HepG2 (cell line): ENCODE measurements around the gene XCR1. TPM values are rescaled to one million over a fixed set of nuclear protein-coding genes. Genes with fewer than 3 reads are reported as not detected.

Experiments used
- ATAC-seq: fragments of 200-7000 bp; cut with Tn5 transposase; 3 replicates; pipeline ENCODE4 v1.9.1; 2020; ENCODE audit warnings: mild to moderate bottlenecking, moderate library complexity
- BruUV-seq: library from RNA; stranded (reverse); fragments of 400-500 nt; replicated peaks from 2 replicates; lab custom pipeline; 2021; lab: Mats Ljungman, UMichigan
- CTCF ChIA-PET: fragments of 300-600 bp; formaldehyde crosslinking; extraction: SDS; loops from one replicate; lab custom pipeline; 2021; ENCODE audit warnings: low total read pairs, inconsistent platforms, low intra/inter-chr PET ratio; lab: Yijun Ruan, JAX
- POLR2A ChIA-PET: fragments of 350-600 bp; sonication (Branson Sonifier 250); formaldehyde crosslinking; loops from one replicate; lab custom pipeline; 2020; ENCODE audit warnings: antibody characterized with exemption, inconsistent platforms; lab: Yijun Ruan, JAX
- DNase-seq: peaks from one replicate; pipeline ENCODE4 v3.0.0-alpha.2; 2015; ENCODE audit warnings: low spot score
- FAIRE-seq: peaks from 3 replicates; lab custom pipeline; 2011; peaks lifted over from hg19 to GRCh38; lab: Jason Lieb, UNC
- H2AFZ ChIP-seq: one replicate; pipeline ENCODE4 v1.6.1; 2011; ENCODE audit warnings: low read length, inconsistent platforms
- H3K27ac ChIP-seq: fragments of 300-600 bp; 3 replicates; pipeline ENCODE4 v1.8.0; 2011; ENCODE audit warnings: mixed run types, mild to moderate bottlenecking, mixed read lengths, low read length, inconsistent platforms; ENCODE audit not compliant: insufficient read depth; ENCODE audit errors: extremely low read length
- H3K27me3 ChIP-seq, 2 experiments: fragments of 200-600 bp in 1 of 2; 2 replicates in 1 of 2; 3 replicates in 1 of 2; pipeline versions ENCODE4 v1.6.0 to v1.8.0; 2011; ENCODE audit warnings: low read length in 2 of 2, mild to moderate bottlenecking in 2 of 2, moderate library complexity in 2 of 2, inconsistent platforms in 1 of 2; ENCODE audit not compliant: insufficient read depth in 2 of 2, control insufficient read depth in 1 of 2
- H3K36me3 ChIP-seq, 2 experiments: fragments of 200-600 bp in 1 of 2; replicated peaks in 1 of 2; 2 replicates in 1 of 2; 3 replicates in 1 of 2; pipeline versions ENCODE4 v1.5.1 to v1.8.0; 2011; ENCODE audit warnings: low read length in 2 of 2, inconsistent platforms in 1 of 2; ENCODE audit not compliant: insufficient read depth in 2 of 2, control insufficient read depth in 1 of 2
- H3K4me1 ChIP-seq: 2 replicates; pipeline ENCODE4 v1.5.1; 2012; ENCODE audit warnings: low read length, inconsistent platforms; ENCODE audit not compliant: insufficient read depth
- H3K4me2 ChIP-seq: 2 replicates; pipeline ENCODE4 v1.6.0; 2011; ENCODE audit warnings: low read depth, low read length, inconsistent platforms
- H3K4me3 ChIP-seq, 3 experiments: fragments of 200-600 bp in 1 of 3; sonication (generic), shearing (Covaris generic) in 1 of 3; replicated peaks in 1 of 3; 2 replicates each; pipeline ENCODE4 v1.5.1; 2011 to 2016; ENCODE audit warnings: low read length in 3 of 3, inconsistent platforms in 2 of 3, low read depth in 2 of 3, mild to moderate bottlenecking in 2 of 3, control low read depth in 1 of 3, mixed read lengths in 1 of 3; ENCODE audit not compliant: insufficient read depth in 1 of 3
- H3K79me2 ChIP-seq: one replicate; pipeline ENCODE4 v1.6.1; 2011; ENCODE audit warnings: low read length, inconsistent platforms; ENCODE audit not compliant: insufficient read depth
- H3K9ac ChIP-seq: 2 replicates; pipeline ENCODE4 v1.6.0; 2011; ENCODE audit warnings: mild to moderate bottlenecking, low read depth, low read length, inconsistent platforms; ENCODE audit not compliant: insufficient read depth
- H3K9me3 ChIP-seq: 2 replicates; pipeline ENCODE4 v1.5.1; 2012; ENCODE audit warnings: mild to moderate bottlenecking, low read length
- H4K20me1 ChIP-seq: 2 replicates; pipeline ENCODE4 v1.6.0; 2011; ENCODE audit warnings: inconsistent platforms, mild to moderate bottlenecking, low read length, moderate library complexity; ENCODE audit not compliant: insufficient read depth
- KLF13 ChIP-seq: sonication (generic); formaldehyde crosslinking; IDR thresholded peaks from 2 replicates; pipeline ENCODE4 v1.4.0; 2020; ENCODE audit warnings: mild to moderate bottlenecking, missing genetic modification reagents
- LBX2 ChIP-seq: sonication (generic); formaldehyde crosslinking; IDR thresholded peaks from 2 replicates; pipeline ENCODE4 v1.5.0; 2020; ENCODE audit warnings: missing genetic modification reagents, mild to moderate bottlenecking, borderline replicate concordance
- MXI1 ChIP-seq: IDR thresholded peaks from 3 replicates; pipeline ENCODE4 v1.6.1; 2012; ENCODE audit warnings: low read depth, low read length, inconsistent platforms, borderline replicate concordance
- NR1H2 ChIP-seq: sonication (generic); formaldehyde crosslinking; IDR thresholded peaks from 2 replicates; pipeline ENCODE4 v1.8.1; 2022; ENCODE audit warnings: low read depth, missing genetic modification reagents, borderline replicate concordance
- PAXIP1 ChIP-seq: sonication (generic); formaldehyde crosslinking; conservative IDR thresholded peaks from 2 replicates; pipeline ENCODE4 v1.4.0; 2020; ENCODE audit warnings: mild to moderate bottlenecking, missing genetic modification reagents, moderate library complexity
- U2AF2 ChIP-seq: fragments of 200-400 bp; formaldehyde crosslinking; IDR thresholded peaks from 2 replicates; pipeline ENCODE4 v1.6.1; 2017; ENCODE audit warnings: low read depth, mild to moderate bottlenecking, low read length
- WIZ ChIP-seq: sonication (generic); formaldehyde crosslinking; IDR thresholded peaks from 2 replicates; pipeline ENCODE4 v1.5.1; 2020; ENCODE audit warnings: mild to moderate bottlenecking, missing genetic modification reagents
- ZNF253 ChIP-seq: sonication (generic); formaldehyde crosslinking; IDR thresholded peaks from 2 replicates; pipeline ENCODE4 v1.8.0; 2022; ENCODE audit warnings: mild to moderate bottlenecking, missing genetic modification reagents, borderline replicate concordance
- ZNF33B ChIP-seq: sonication (generic); formaldehyde crosslinking; IDR thresholded peaks from 2 replicates; pipeline ENCODE4 v1.5.1; 2020; ENCODE audit warnings: mild to moderate bottlenecking, missing genetic modification reagents
- ZNF646 ChIP-seq: sonication (generic); formaldehyde crosslinking; IDR thresholded peaks from 2 replicates; pipeline ENCODE4 v1.9.0; 2021; ENCODE audit warnings: mild to moderate bottlenecking, missing genetic modification reagents
- ZNF7 ChIP-seq: IDR thresholded peaks from 2 replicates; pipeline ENCODE4 v1.6.1; 2016; ENCODE audit warnings: missing biosample characterization, missing genetic modification reagents
- ZNF83 ChIP-seq: sonication (generic); formaldehyde crosslinking; IDR thresholded peaks from 2 replicates; pipeline ENCODE4 v1.4.0; 2020; ENCODE audit warnings: missing genetic modification reagents, mild to moderate bottlenecking, borderline replicate concordance
- WGBS: methylation state at CpG from one replicate; pipeline ENCODE4 v1.1.6; 2017; ENCODE audit warnings: low lambda C conversion rate; 5-methylcytosine and 5-hydroxymethylcytosine counted together
- in situ Hi-C: cut with HindIII; loops from 2 replicates; pipeline ENCODE4 v1.10.0; 2017; ENCODE audit warnings: low pct_unique_long_range_greater_than_20kb; ENCODE audit not compliant: extremely low pct_ligation_motif_present
- intact Hi-C: fragments of 100-400 bp; cut with micrococcal nuclease; formaldehyde crosslinking; loops from one replicate; pipeline ENCODE4 v1.10.0; 2022; ENCODE audit not compliant: unreplicated experiment
- polyA plus RNA-seq, 8 experiments: library from polyadenylated mRNA; depleted of rRNA in 3 of 8; stranded (reverse) in 7 of 8; unstranded in 1 of 8; fragments of >200 nt; fragmentation: Illumina TruSeq in 4 of 8; extraction: Trizol in 4 of 8; gene quantifications; 2 replicates each; pipeline versions ENCODE4 v1.2.1 to v1.2.3, GENCODE V29; 2011 to 2016; ENCODE audit warnings: low read depth in 4 of 8, missing spikeins in 1 of 8, mixed read lengths in 1 of 8; ENCODE audit not compliant: insufficient read depth in 1 of 8
- total RNA-seq, 5 experiments: library from RNA; depleted of rRNA; stranded (reverse); fragments of >200 nt; fragmentation: Illumina TruSeq; extraction: Trizol; gene quantifications; 2 replicates each; pipeline ENCODE4 v1.2.3, GENCODE V29; 2016; ENCODE audit warnings: low read depth in 1 of 5
- TF ChIP-seq, protein P1 (sequence below): sonication (generic); formaldehyde crosslinking; IDR thresholded peaks from 2 replicates; pipeline ENCODE4 v1.4.0; 2020; ENCODE audit warnings: mild to moderate bottlenecking, low read depth, missing genetic modification reagents

The XCR1 gene
- total and polyA plus RNA-seq, 2 of the 13 experiments (the other 11 are each of a cell fraction or from before 2014, with no cell fraction given) = not detected

DNA sequence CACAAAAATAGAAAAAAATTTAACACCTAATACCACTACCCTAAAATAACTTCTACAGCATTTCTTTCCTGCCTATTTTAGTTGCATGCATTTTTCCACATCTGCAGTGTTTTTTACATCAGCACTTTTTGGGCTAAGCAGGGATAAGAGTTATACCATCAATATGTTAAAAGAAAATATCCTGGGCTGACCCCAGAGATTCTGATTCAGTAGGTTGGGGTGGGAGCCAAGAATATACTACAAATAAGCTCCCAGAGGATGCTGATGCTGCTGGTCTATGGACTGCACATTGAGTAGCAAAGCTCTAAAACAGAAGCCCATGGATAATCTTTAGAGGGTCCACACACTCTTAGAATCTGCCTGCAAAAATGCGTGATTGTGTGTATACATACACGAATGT is 46.5 kb downstream of the XCR1 start:
- Histone ChIP-seq H3K4me1 (peaks cover 15% of the 10 kb centered on the region), H3K4me2 (no peak overlapping the region), H3K27me3 (no peaks in the 10 kb centered on the region), H3K79me2 (peaks cover 6% of the 10 kb centered on the region), H4K20me1 (no peaks in the 10 kb centered on the region), H3K9ac (no peak overlapping the region), H3K36me3 (peaks cover 8 to 74% of the 10 kb centered on the region in 2 experiments), H2AFZ (no peak overlapping the region), H3K9me3 (no peaks in the 10 kb centered on the region), H3K4me3 (no peak overlapping the region), H3K27ac (no peak overlapping the region)
- FAIRE-seq (no peak), ATAC-seq (no peak), DNase-seq (no peak)
- in situ Hi-C loops = no loop called here
- ChIA-PET POLR2A (no interaction called here), CTCF (no interaction called here)
- 94% methylated on average over 2 of the region's 2 CpGs for WGBS
- intact Hi-C loops = no loop called here
- BruUV-seq = no TSS peak
- TF ChIP-seq NR1H2 (CRISPR knock-in tag) (no peak), ZNF646 (CRISPR knock-in tag) (no peak), KLF13 (CRISPR knock-in tag) (no peak), U2AF2 (no peak), WIZ (CRISPR knock-in tag) (no peak), MXI1 (no peak), ZNF7 (CRISPR knock-in tag) (no peak), PAXIP1 (CRISPR knock-in tag) (no peak), ZNF253 (no peak), ZNF33B (CRISPR knock-in tag) (no peak), LBX2 (CRISPR knock-in tag) (no peak), ZNF83 (CRISPR knock-in tag) (no peak)
- TF ChIP-seq, protein P1, sequence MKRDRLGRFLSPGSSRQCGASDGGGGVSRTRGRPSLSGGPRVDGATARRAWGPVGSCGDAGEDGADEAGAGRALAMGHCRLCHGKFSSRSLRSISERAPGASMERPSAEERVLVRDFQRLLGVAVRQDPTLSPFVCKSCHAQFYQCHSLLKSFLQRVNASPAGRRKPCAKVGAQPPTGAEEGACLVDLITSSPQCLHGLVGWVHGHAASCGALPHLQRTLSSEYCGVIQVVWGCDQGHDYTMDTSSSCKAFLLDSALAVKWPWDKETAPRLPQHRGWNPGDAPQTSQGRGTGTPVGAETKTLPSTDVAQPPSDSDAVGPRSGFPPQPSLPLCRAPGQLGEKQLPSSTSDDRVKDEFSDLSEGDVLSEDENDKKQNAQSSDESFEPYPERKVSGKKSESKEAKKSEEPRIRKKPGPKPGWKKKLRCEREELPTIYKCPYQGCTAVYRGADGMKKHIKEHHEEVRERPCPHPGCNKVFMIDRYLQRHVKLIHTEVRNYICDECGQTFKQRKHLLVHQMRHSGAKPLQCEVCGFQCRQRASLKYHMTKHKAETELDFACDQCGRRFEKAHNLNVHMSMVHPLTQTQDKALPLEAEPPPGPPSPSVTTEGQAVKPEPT (CRISPR knock-in tag) = no peak
